Measurements from ENCODE around the gene FAM204A.

The FAM204A gene

GRCh38 chr10:118276204-118276603 lies 65.9 kb downstream of the FAM204A start:
- Histone ChIP-seq H3K9ac (ENCODE audit: low read length) (no peak overlapping the region), H3K27me3 (ENCODE audit: low read length) (no peaks in the 10 kb centered on the region), H3K36me3 (ENCODE audit: low read length) (no peaks in the 10 kb centered on the region), H3K27ac (ENCODE audit: low read depth, low read length) (no peak overlapping the region), H3K79me2 (ENCODE audit: insufficient read depth, low read length) (no peaks in the 10 kb centered on the region), H3K9me3 (ENCODE audit: insufficient read depth, low read length) (peaks cover 10% of the 10 kb centered on the region; the same call in 1 of the 2 replicates), H3K9me2 (replicated peaks; ENCODE audit: insufficient read depth, low read length) (no peaks in the 10 kb centered on the region), H3K4me2 (ENCODE audit: low read depth, low read length, poor library complexity, severe bottlenecking) (no peak overlapping the region), H3K4me3 (ENCODE audit: insufficient read depth, low read length, poor library complexity, severe bottlenecking) (no peak overlapping the region), H3F3A (ENCODE audit: insufficient read depth) (no peaks in the 10 kb centered on the region), H2AFZ (ENCODE audit: low read depth, low read length, severe bottlenecking) (no peak overlapping the region), H4K20me1 (ENCODE audit: low read depth, low read length) (no peaks in the 10 kb centered on the region)
- TF ChIP-seq EZH2phosphoT487 (conservative IDR thresholded peaks at IDR 0.05; ENCODE audit: low read length) = no peak
- TF ChIP-seq CTCF (IDR thresholded peaks at IDR 0.05; ENCODE audit: insufficient read depth, low read length, poor library complexity, severe bottlenecking) = no peak

- Histone ChIP-seq H3K27me3 (ENCODE audit: low read length) (no peaks in the 10 kb centered on the region), H2AFZ (ENCODE audit: low read depth, low read length, severe bottlenecking) (no peak overlapping the region), H3K79me2 (ENCODE audit: insufficient read depth, low read length) (no peaks in the 10 kb centered on the region), H3K4me3 (ENCODE audit: insufficient read depth, low read length, poor library complexity, severe bottlenecking) (no peak overlapping the region), H3K36me3 (ENCODE audit: low read length) (no peaks in the 10 kb centered on the region), H3K27ac (ENCODE audit: low read depth, low read length) (no peak overlapping the region), H3K9ac (ENCODE audit: low read length) (no peak overlapping the region), H3K9me2 (replicated peaks; ENCODE audit: insufficient read depth, low read length) (no peaks in the 10 kb centered on the region), H4K20me1 (ENCODE audit: low read depth, low read length) (no peaks in the 10 kb centered on the region), H3K9me3 (ENCODE audit: insufficient read depth, low read length) (peaks cover 10% of the 10 kb centered on the region; the same call in 1 of the 2 replicates), H3F3A (ENCODE audit: insufficient read depth) (no peaks in the 10 kb centered on the region), H3K4me2 (ENCODE audit: low read depth, low read length, poor library complexity, severe bottlenecking) (no peak overlapping the region)
- no peak for TF ChIP-seq CTCF (IDR thresholded peaks at IDR 0.05; ENCODE audit: insufficient read depth, low read length, poor library complexity, severe bottlenecking)
- no peak for TF ChIP-seq EZH2phosphoT487 (conservative IDR thresholded peaks at IDR 0.05; ENCODE audit: low read length)
Measured at GRCh38 chr10:118273662-118274061, 68.5 kb downstream of the FAM204A start.

- TF ChIP-seq CTCF (IDR thresholded peaks at IDR 0.05; ENCODE audit: insufficient read depth, low read length, poor library complexity, severe bottlenecking) = no peak
- no peak for TF ChIP-seq EZH2phosphoT487 (conservative IDR thresholded peaks at IDR 0.05; ENCODE audit: low read length)
- H3K79me2 ChIP-seq (ENCODE audit: insufficient read depth, low read length) = no peaks in the 10 kb centered on the region
- no peak overlapping the region for H3K27ac ChIP-seq (ENCODE audit: low read depth, low read length)
- no peaks in the 10 kb centered on the region for H3K9me2 ChIP-seq (replicated peaks; ENCODE audit: insufficient read depth, low read length)
- no peaks in the 10 kb centered on the region for H3K27me3 ChIP-seq (ENCODE audit: low read length)
- H3K36me3 ChIP-seq (ENCODE audit: low read length) = no peaks in the 10 kb centered on the region
- H4K20me1 ChIP-seq (ENCODE audit: low read depth, low read length) = no peaks in the 10 kb centered on the region
- no peak overlapping the region for H3K4me2 ChIP-seq (ENCODE audit: low read depth, low read length, poor library complexity, severe bottlenecking)
- no peak overlapping the region for H2AFZ ChIP-seq (ENCODE audit: low read depth, low read length, severe bottlenecking)
- no peak overlapping the region for H3K9ac ChIP-seq (ENCODE audit: low read length)
- H3K9me3 ChIP-seq (ENCODE audit: insufficient read depth, low read length) = peaks cover 2% of the 10 kb centered on the region; the same call in 1 of the 2 replicates
- no peak overlapping the region for H3K4me3 ChIP-seq (ENCODE audit: insufficient read depth, low read length, poor library complexity, severe bottlenecking)
- H3F3A ChIP-seq (ENCODE audit: insufficient read depth) = no peaks in the 10 kb centered on the region
Measured at GRCh38 chr10:118272767-118273166, 69.4 kb downstream of the FAM204A start.
